LNCaP clone FGC (cell line): ENCODE data around the gene TSPAN14.

Experiments used
- DNase-seq: peaks from one replicate; pipeline ENCODE4 v3.0.0-alpha.2; 2011; ENCODE audit warnings: low read depth
- H3K4me3 ChIP-seq: 2 replicates; pipeline ENCODE4 v1.5.1; 2011; ENCODE audit warnings: mild to moderate bottlenecking, low read depth, low read length, control low read depth
- CTCF ChIP-seq: IDR thresholded peaks from 2 replicates; pipeline ENCODE4 v1.5.1; 2012; ENCODE audit warnings: mild to moderate bottlenecking; ENCODE audit not compliant: control insufficient read depth, insufficient read depth; ENCODE audit errors: extremely low read depth

TSPAN14 gene

GRCh38 chr10:80441831-80442230 is 12.3 kb upstream of the TSPAN14 start:
- no peak for DNase-seq
- TF ChIP-seq CTCF, result no peak
- no peak overlapping the region for H3K4me3 ChIP-seq

- H3K4me3 ChIP-seq, result no peak overlapping the region
- TF ChIP-seq CTCF, result no peak
- no peak for DNase-seq
Observed at GRCh38 chr10:80442879-80443278, 11.2 kb upstream of the TSPAN14 start.

GRCh38 chr10:80443531-80443974 is 10.6 kb upstream of the TSPAN14 start:
- DNase-seq, result no peak
- peak; percentile 67 for TF ChIP-seq CTCF
- no peak overlapping the region for H3K4me3 ChIP-seq

GRCh38 chr10:80444124-80444523 is 10.0 kb upstream of the TSPAN14 start:
- no peak for TF ChIP-seq CTCF
- no peak overlapping the region for H3K4me3 ChIP-seq
- DNase-seq, result no peak

- peak; percentile 88 for TF ChIP-seq CTCF
- no peak for DNase-seq
- H3K4me3 ChIP-seq, result no peak overlapping the region
Observed at GRCh38 chr10:80444646-80445319, 9.3 kb upstream of the TSPAN14 start.

GRCh38 chr10:80447436-80448190 is 6.5 kb upstream of the TSPAN14 start:
- DNase-seq, result no peak
- no peak overlapping the region for H3K4me3 ChIP-seq
- no peak for TF ChIP-seq CTCF
